ENCODE measurements around the gene SLC25A21.
"Not testable (repeated sequence)": the region's sequence is repeated elsewhere in the genome, so short reads cannot be mapped to it uniquely, and the experiment has no call there.

Gene SLC25A21

DNA sequence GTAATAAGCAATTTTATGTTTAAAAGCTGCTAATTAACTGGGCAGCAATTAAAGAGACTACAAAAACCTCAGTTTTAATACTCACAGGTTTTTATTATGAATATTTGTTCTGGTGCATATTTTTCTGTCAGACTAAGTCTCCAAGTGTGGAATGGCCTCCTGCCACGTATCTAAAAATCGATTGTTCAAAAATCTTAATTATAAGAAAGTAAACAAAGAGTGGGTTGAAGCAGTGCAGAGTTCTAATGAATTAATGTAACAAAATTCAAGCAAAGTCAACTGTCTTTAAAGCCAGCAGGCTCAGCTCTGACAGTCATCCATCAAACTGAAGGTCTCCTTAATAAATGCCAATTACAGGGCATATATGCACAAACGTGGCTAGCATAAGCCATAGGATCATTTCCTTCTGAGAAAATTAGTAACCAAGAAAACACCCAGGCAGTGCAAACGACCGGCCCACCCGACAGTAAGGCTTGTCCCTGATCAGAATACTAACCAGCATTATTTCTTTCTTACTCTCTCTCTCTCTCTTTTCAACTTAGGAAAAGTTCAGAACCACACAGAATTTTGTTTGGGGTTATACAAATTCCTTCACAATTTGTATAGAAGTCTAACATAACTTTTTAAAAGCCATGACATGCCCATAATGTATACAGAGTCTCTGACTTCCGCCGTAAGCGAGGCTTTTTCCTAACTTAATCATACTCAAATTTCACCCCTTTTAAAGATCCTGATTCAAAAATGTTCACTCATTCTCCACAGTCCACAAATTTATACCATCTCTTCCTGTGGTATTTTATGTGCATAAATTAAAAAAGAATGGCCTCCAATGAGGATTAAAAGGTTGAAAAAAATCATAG is 83.8 kb downstream of the SLC25A21 start:
- no peak for DNase-seq (ENCODE audit: low read depth in 2 of 2)

DNA sequence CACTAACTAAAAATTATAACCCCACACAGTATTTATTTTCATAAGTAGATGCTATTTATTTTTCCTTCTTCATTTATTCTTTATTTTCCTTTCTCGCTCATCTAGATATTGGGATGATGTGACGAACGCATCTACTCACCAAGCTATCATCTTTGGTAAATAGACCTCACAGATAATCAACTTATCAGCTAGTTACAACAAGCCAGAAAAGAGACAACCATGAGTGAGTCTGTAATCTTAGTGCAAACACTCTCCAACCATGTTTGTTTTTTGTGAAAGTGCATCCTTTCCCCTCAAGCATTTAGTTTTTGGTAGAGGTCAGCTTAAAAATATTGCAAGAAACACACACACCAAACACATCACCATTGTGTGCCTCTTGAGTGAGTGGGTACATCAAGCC is 84.9 kb downstream of the SLC25A21 start:
- no peak for DNase-seq (ENCODE audit: low read depth in 2 of 2)

DNA sequence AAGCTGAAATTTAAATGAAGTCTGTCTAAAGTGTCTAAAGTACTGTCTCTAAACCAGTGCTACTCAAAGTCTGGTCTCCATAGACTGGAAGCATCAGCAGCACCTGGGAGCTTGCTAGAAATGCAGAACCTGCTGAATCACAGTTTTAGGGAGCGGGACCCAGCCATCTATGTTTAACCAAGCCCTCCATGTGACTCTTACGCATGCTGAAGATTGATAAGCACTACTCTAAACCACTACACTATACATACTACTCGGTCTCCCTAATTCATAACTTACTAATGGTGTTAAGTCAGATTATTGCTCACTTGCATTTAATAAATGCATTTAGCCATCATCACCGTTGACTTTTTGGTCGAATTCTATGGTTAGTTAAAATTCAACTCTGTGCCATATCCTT is 88.8 kb downstream of the SLC25A21 start:
- DNase-seq (ENCODE audit: low read depth in 2 of 2): no peak

- no peak for DNase-seq (ENCODE audit: low read depth in 2 of 2)
Measured at GRCh38 chr14:37082449-37082848, 90.0 kb downstream of the SLC25A21 start.

DNA sequence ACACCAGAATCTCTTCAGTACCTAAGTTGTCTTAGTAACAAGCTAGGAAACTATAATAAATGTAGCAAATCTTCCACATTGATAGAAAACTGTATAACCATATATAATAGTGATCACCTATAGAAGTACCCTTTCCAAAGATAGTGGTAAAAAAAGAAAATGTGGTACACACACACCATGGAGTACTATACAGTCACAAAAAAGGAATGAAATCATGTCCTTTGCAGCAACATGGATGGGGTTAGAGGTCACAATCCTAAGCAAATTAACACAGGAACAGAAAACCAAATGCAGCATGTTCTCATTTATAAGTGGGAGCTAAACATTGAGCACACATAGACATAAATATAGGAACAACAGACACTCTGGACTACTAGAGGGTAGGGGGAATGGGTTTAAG is 90.5 kb downstream of the SLC25A21 start:
- DNase-seq (ENCODE audit: low read depth in 2 of 2): no peak

DNA sequence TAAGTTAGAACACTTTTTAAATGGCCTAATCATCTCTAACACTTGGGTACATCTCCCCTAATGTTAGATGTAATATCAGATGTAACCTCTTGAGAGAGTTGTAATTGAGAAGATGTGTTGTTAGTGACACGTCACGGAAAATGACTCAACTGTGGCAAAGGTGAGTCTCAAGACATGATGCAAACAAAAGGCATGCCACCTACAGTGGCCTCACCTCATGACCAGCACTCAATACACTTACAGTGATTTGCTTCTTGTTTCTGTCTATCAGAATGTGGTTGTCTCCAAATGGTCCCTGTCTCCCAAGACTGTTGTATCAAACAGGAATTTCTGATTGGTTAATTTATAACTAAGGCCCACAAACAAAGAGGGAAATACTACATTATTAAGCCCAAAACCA is 91.2 kb downstream of the SLC25A21 start:
- no peak for DNase-seq (ENCODE audit: low read depth in 2 of 2)

DNA sequence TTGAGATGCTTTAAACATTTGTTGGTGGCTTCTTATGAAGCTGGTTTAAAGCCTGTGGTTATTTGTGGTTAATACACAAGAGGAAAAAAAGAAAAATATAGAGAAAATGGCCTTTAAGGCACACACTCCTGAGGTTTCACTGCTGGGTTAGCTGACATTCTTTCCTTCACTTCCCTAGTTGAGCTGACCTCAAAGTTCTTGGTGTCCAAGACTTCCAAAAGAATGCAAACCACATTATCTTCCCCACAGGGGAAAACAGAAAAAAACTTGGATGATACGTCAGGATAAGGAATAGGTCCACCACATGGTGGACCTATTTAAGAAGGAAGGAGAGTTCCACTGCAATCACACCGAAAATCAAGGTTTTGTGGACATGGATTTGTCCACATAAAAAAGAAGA is 94.3 kb downstream of the SLC25A21 start:
- DNase-seq (ENCODE audit: low read depth in 2 of 2): no peak

DNA sequence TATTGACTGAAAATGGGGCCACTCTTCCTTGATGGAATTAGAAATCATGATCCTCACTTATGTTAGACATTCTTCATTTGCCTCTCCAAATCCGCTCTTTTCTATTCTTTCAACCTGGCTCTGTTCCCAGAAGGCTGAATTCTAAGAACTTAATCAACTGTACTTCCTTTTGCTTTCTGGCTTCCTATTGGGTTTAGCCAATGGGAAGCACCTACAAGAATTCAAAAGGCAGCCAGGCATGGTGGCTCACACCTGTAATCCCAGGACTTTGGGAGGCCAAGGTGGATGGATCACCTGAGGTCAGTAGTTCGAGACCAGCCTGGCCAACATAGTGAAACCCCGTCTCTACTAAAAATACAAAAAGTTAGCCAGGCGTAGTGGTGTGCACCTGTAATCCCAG is 98.1 kb downstream of the SLC25A21 start:
- not testable (repeated sequence) for DNase-seq (ENCODE audit: low read depth in 2 of 2)

DNA sequence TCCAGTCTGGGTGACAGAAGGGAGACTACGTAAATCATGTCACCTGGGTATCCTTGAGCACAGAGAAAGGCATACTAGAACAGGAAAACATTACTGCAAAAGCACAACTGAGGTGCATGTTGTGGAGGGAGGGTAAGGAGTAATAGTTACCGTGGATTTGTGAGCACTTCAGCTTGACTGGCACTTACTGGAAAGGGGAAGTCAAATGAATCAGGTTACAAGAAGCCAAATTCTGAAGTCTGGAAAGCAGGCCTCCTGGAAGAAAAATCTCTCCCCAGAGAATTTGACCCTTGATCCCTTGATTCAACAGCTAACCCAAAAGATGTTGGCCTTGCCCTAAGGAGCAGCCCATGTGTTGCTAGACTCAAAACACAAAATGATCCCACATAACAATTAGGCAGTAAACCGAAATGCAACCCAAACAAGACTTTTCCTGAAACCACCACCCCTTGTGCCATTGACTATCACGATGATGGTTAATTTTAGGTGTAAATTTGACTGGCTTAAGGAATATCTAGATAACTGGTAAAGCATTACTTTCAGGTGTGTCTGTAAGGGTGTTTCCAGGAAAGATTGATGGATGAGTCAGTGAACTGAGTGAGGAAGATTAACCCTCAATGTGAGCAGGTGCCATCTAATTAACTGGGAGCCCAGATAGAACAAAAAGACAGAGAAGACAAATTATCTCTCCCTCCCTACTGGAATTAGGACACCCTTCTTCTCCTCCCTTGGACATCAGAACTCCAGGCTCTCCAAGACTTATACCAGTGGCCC is 108.8 kb downstream of the SLC25A21 start:
- no peak for DNase-seq (ENCODE audit: low read depth in 2 of 2)

DNA sequence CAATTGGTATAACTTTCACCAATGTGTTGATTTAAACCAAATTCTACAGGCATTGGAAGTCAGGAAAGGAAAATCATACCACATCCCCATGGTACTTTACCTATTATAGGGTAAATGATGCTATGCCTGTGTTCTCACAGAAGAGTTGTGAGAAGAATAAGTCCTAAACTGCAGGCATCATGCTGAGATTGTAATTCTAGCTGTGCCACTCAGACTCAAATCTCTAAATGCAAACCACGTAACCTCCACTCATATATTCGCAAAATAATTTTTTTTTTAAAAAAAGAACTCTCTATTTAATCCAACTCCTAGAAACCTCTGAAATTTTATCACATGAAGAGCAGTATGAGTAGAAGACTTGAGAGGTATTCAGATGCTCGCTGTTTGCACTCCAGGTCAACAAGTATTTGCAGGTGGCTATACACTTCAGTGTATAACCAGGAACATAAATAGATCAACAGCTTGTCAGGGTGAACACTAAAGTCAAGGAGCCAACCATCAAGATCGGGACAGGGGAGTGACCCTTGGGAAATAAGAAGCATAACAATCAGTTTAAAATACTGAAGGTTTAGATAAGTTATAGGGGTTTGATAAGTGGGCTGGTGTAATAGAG is 110.1 kb downstream of the SLC25A21 start:
- no peak for DNase-seq (ENCODE audit: low read depth in 2 of 2)

- DNase-seq (ENCODE audit: low read depth in 2 of 2): no peak
Measured at GRCh38 chr14:37061697-37062096, 110.7 kb downstream of the SLC25A21 start.

DNA sequence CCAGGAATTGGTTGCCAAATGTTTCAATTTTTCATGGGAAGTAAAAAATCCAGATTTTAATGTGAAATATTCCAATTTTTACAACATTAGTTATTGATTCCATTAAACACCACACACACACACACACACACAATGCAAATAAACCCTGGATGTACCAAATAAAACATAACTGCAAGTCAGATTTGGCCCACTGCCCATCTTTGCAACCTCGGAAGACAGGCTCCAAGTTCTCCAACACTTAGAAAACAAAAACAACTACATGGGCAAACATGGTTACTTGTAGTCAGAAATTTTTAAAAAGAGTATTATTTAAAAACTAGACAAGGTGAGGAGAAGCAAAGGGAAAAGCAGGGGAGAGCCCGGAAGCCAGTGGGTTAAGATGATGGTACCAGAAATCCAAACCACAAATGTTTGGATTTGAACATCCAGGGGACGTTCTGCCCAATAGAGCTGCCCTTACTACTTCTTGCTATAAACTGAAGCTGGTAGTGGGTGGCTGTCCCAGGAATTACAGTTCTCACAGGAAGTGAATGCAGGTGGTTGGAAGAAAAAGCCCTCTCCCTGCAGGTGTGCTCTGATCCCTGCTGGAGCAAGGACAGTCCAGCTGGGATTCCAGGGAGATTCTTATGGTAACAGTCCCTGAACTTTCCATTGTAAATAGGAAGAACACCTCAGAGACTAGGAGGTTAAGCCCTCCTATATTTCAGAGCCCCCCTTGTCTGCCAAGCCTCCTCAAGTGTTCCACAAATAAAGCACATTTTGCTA is 111.7 kb downstream of the SLC25A21 start:
- no peak for DNase-seq (ENCODE audit: low read depth in 2 of 2)

GRCh38 chr14:37057776-37058175 is 114.6 kb downstream of the SLC25A21 start:
- DNase-seq (ENCODE audit: low read depth in 2 of 2): no peak

DNA sequence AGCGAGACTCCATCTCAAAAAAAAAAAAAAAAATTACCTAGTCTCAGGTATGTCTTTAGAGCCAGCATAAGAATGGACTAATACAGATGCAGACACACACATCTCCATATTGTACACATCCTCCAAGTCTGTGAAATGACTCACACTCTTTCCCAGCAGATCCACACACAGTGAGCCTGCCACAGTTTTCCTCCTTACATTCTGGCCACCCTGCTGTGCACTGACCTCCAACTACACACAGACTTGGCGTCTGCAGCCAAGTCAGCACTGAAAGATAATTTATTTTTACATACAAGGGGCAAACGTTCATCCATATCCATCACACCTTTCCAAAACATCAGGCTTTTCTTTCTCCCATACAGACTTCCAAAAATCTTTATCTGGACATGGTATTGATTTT is 115.9 kb downstream of the SLC25A21 start:
- no peak for DNase-seq (ENCODE audit: low read depth in 2 of 2)

- no peak for DNase-seq (ENCODE audit: low read depth in 2 of 2)
Measured at GRCh38 chr14:37054869-37055268, 117.5 kb downstream of the SLC25A21 start.

- no peak for DNase-seq (ENCODE audit: low read depth in 2 of 2)
Measured at GRCh38 chr14:37054144-37054543, 118.3 kb downstream of the SLC25A21 start.

DNA sequence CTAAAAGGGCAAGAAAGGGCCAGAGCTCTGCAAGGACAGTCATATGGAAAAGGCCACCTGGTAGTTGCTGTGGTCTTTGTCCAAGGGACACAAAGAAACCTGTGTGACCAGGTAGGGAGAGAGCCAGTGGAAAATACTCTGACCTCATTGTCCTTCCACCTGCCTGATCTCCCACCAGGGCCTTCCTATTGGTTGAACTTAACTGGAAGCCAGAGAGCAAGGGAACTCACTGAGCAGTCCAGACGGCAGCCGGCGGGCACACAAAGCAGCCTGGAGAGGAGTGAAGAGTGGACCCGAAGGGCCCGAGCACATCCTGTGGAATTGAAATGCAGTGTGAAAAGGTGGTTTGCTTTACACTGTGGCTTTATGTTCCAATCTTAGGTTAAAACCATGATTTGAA is 120.7 kb downstream of the SLC25A21 start:
- no peak for DNase-seq (ENCODE audit: low read depth in 2 of 2)

DNA sequence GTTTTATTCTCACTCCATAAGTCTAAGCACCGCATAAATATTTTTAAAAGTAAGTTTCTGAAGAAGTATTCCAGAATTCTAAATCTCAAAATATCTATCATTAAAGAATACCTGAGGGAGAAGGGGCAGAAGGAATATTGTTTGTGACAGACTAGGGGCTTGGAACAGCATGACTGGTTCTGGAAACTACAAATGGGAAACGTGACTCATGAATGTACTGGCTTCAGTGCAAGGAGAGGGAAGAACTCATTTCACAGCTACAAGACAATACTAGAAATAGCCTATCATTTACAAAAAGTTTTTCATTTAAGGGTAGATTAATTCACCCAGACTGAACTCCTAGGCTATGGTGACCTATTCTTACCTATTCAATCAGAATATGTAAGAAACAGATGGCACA is 121.3 kb downstream of the SLC25A21 start:
- DNase-seq (ENCODE audit: low read depth in 2 of 2): no peak

DNA sequence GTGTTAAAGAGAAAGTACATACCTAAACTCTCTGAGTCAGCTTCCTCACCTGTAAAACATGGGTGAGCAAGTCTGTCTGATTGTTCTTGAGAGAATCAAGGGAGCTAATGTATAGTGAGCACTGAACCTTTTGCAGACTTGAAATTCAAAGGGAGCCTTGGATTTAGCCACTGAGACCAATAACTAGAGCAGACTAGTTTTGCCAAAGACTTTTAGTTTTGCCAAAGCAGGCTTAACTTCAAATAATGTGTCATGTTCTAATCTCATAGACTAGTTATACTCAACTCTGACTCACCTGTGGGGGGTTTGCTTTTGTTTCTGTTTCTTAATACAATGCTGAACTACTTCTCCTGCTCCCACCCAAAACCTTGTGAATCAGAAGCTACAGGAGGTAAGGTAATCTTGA is 123.7 kb downstream of the SLC25A21 start:
- no peak for DNase-seq (ENCODE audit: low read depth in 2 of 2)

DNA sequence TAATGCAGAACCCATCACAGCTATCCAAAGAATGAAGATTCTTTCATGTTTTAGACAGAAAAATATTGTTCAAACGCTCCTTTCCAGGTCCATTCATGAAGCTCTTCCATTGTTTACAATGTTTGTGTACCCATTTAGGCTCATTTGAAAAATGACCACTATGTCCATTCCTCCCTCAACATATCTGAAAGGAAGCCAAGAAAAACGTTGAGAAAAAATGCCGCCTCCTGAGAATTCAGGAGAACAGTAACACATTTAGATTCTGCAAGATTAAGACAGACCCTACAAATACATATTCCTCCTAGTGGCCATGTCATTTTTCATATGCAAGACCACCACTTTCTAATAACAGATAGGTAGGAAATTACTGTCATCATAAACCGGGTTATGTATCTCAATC is 124.4 kb downstream of the SLC25A21 start:
- DNase-seq (ENCODE audit: low read depth in 2 of 2): no peak

GRCh38 chr14:37047226-37047625 is 125.2 kb downstream of the SLC25A21 start:
- no peak for DNase-seq (ENCODE audit: low read depth in 2 of 2)

- no peak for DNase-seq (ENCODE audit: low read depth in 2 of 2)
Measured at GRCh38 chr14:37046815-37047214, 125.6 kb downstream of the SLC25A21 start.
